ENCODE data around the gene PIMREG.

Gene PIMREG

GRCh38 chr17:6415616-6416015, 28.6 kb upstream of the PIMREG start:
- TF ChIP-seq REST (tag by site-specific recombination; IDR thresholded peaks at IDR 0.05) (peak; percentile 73), ZNF175 (tag by site-specific recombination; IDR thresholded peaks at IDR 0.05) (no peak)

GRCh38 chr17:6420173-6420641, 24.0 kb upstream of the PIMREG start:
- Histone ChIP-seq H3K9me3 (ENCODE audit: control insufficient read depth, insufficient read depth, low read depth, low read length) (no peaks in the 10 kb centered on the region), H3K4me3 (ENCODE audit: low read depth, low read length) (no peak overlapping the region), H3K36me3 (ENCODE audit: control insufficient read depth in 2 of 2, insufficient read depth in 1 of 2, low read length in 2 of 2) (no peaks in the 10 kb centered on the region), H3K27ac (ENCODE audit: extremely low read depth, low read depth, low read length) (no peak overlapping the region), H3K4me1 (ENCODE audit: control insufficient read depth, insufficient read depth, low read length) (no peaks in the 10 kb centered on the region)
- CTCF ChIA-PET: interaction anchor here (0.6 to 4.0 kb wide), 7 partner anchors 13 to 834 kb away, joined by 3 to 28 read pairs (median 3); no protein-coding TSS in a partner anchor
- POLR2A ChIA-PET: no interaction called here
- TF ChIP-seq ZNF664 (tag by site-specific recombination; IDR thresholded peaks at IDR 0.05) (no peak), ZNF184 (tag by site-specific recombination; IDR thresholded peaks at IDR 0.05) (no peak), ZNF513 (tag by site-specific recombination; IDR thresholded peaks at IDR 0.05) (no peak), ZNF600 (tag by site-specific recombination; IDR thresholded peaks at IDR 0.05) (0 out of 2 replicates have a peak, but pooled peaks have one; percentile 35), ZNF138 (tag by site-specific recombination; IDR thresholded peaks at IDR 0.05; ENCODE audit: borderline replicate concordance) (no peak), ZNF677 (tag by site-specific recombination; IDR thresholded peaks at IDR 0.05) (no peak), ZNF561 (tag by site-specific recombination; IDR thresholded peaks at IDR 0.05; ENCODE audit: borderline replicate concordance) (no peak), ZNF416 (tag by site-specific recombination; IDR thresholded peaks at IDR 0.05) (no peak), ZNF398 (tag by site-specific recombination; IDR thresholded peaks at IDR 0.05) (no peak), GLIS1 (tag by site-specific recombination; IDR thresholded peaks at IDR 0.05) (peak; percentile 46), SETDB1 (IDR thresholded peaks at IDR 0.05; ENCODE audit: insufficient read length, low read length) (no peak), ZNF768 (tag by site-specific recombination; IDR thresholded peaks at IDR 0.05) (no peak), ZNF354C (tag by site-specific recombination; IDR thresholded peaks at IDR 0.05; ENCODE audit: borderline replicate concordance, low read depth) (no peak), ZNF580 (tag by site-specific recombination; IDR thresholded peaks at IDR 0.05) (peak; percentile 70; the same call in 1 of the 2 replicates), ZNF48 (tag by site-specific recombination; IDR thresholded peaks at IDR 0.05) (no peak), ZNF18 (tag by site-specific recombination; IDR thresholded peaks at IDR 0.05) (no peak), ZNF626 (tag by site-specific recombination; IDR thresholded peaks at IDR 0.05) (no peak), ZNF449 (tag by site-specific recombination; IDR thresholded peaks at IDR 0.05) (no peak), SCRT1 (tag by site-specific recombination; IDR thresholded peaks at IDR 0.05; ENCODE audit: borderline replicate concordance) (peak; percentile 79), YY2 (tag by site-specific recombination; IDR thresholded peaks at IDR 0.05) (no peak), ZNF221 (tag by site-specific recombination; IDR thresholded peaks at IDR 0.05; ENCODE audit: borderline replicate concordance) (no peak), ZNF558 (tag by site-specific recombination; IDR thresholded peaks at IDR 0.05) (no peak), ZNF335 (tag by site-specific recombination; conservative IDR thresholded peaks at IDR 0.05) (no peak)

More at GRCh38 chr17:6415616-6416015, 28.6 kb upstream of the PIMREG start:
- CTCF ChIA-PET: no interaction called here
- H3K36me3 ChIP-seq (ENCODE audit: control insufficient read depth in 2 of 2, insufficient read depth in 1 of 2, low read length in 2 of 2): no peaks in the 10 kb centered on the region
- no peak overlapping the region for H3K27ac ChIP-seq (ENCODE audit: extremely low read depth, low read depth, low read length)
- no peak overlapping the region for H3K4me3 ChIP-seq (ENCODE audit: low read depth, low read length)
- POLR2A ChIA-PET: no interaction called here
- H3K9me3 ChIP-seq (ENCODE audit: control insufficient read depth, insufficient read depth, low read depth, low read length): no peaks in the 10 kb centered on the region
- no peaks in the 10 kb centered on the region for H3K4me1 ChIP-seq (ENCODE audit: control insufficient read depth, insufficient read depth, low read length)

All from HEK293 (cell line).